Sigmoid colon (tissue), 3 donors: ENCODE data around the gene NFATC2IP.

ENCODE experiments used
- CTCF ChIP-seq, 4 experiments: fragments of 450-650 bp in 3 of 4; fragments of 200-600 bp in 1 of 4; IDR thresholded peaks; one replicate each; pipeline ENCODE4 v1.5.1; 2016 to 2019; ENCODE audit warnings: antibody characterized with exemption in 4 of 4, mild to moderate bottlenecking in 3 of 4, moderate library complexity in 2 of 4
- POLR2A ChIP-seq, 2 donors: fragments of 450-650 bp; IDR thresholded peaks; one replicate each; pipeline ENCODE4 v1.6.1; 2016; ENCODE audit warnings: antibody characterized with exemption in 2 of 2, mild to moderate bottlenecking in 2 of 2, moderate library complexity in 2 of 2

- TF ChIP-seq CTCF (IDR thresholded peaks at IDR 0.05) (no peak), POLR2A (IDR thresholded peaks at IDR 0.05) (no peak)
Observed at GRCh38 chr16:28964496-28964895, 13.8 kb downstream of the NFATC2IP start.
